ENCODE data around the gene ADAM8. TPM values are rescaled to one million over a fixed set of nuclear protein-coding genes. Genes with fewer than 3 reads are reported as not detected.

The ADAM8 gene
- polyA plus RNA-seq, 1 donor (not counting 4 experiments of a cell fraction or from before 2014, with no cell fraction given) = 42.0 TPM

DNA sequence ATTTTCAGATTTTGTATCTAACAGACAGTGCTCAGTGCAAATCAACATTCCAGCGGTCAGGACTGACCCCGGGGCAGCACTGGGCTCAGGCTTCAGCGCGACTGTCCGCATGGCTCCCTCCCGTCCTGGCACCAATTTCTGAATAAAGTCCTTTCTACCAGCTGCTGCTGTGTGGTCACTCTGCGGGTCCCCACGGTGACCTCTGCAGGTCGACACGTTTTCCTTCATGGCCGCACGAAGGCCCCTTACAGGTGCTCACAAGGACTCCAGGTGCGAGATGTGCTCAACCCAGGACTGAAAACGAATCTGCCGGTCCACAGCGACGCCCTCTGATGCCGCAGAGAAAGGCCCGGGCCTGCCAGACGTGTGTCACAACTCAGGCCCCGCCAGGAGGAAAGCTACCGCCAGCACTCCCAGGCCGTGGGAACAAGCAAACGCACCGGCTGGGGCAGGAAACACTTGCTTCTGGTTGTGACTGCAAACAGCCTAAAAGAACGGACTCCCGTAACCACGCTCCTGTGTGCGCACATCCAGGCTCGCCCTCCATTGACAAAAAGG is 50.3 kb downstream of the ADAM8 start:
- FAIRE-seq (no peak), DNase-seq (ENCODE audit: low read depth, low spot score) (no peak)
- Histone ChIP-seq H2AFZ (ENCODE audit: control insufficient read depth, low read length) (no peak overlapping the region), H3K9ac (ENCODE audit: control insufficient read depth, extremely low read depth, insufficient read depth, low read length) (no peak overlapping the region), H3K27me3 (ENCODE audit: control insufficient read depth, extremely low read depth, insufficient read depth, low read length) (peaks cover 60% of the 10 kb centered on the region), H3K4me1 (ENCODE audit: control insufficient read depth, extremely low read depth, insufficient read depth, low read length) (peaks cover 4% of the 10 kb centered on the region), H3K4me3 (ENCODE audit: control insufficient read depth in 2 of 3, extremely low read depth in 1 of 3, insufficient read depth in 2 of 3, low read depth in 1 of 3, low read length in 3 of 3) (no peak overlapping the region), H3K4me2 (ENCODE audit: control insufficient read depth, extremely low read depth, insufficient read depth, low read depth, low read length) (peak overlapping the region; percentile 5), H3K27ac (ENCODE audit: control insufficient read depth, insufficient read depth, low read length) (no peak overlapping the region), H3K9me3 (ENCODE audit: control insufficient read depth, low read depth, low read length) (no peaks in the 10 kb centered on the region), H3K9me1 (ENCODE audit: control insufficient read depth, extremely low read depth, insufficient read depth, low read length) (no peaks in the 10 kb centered on the region), H3K79me2 (ENCODE audit: control insufficient read depth, insufficient read depth, low read length) (no peaks in the 10 kb centered on the region), H3K36me3 (ENCODE audit: control insufficient read depth in 2 of 2, extremely low read depth in 1 of 2, insufficient read depth in 2 of 2, low read length in 2 of 2) (no peaks in the 10 kb centered on the region), H4K20me1 (ENCODE audit: control insufficient read depth, extremely low read depth, insufficient read depth, low read length) (no peaks in the 10 kb centered on the region)
- TF ChIP-seq, protein P1, sequence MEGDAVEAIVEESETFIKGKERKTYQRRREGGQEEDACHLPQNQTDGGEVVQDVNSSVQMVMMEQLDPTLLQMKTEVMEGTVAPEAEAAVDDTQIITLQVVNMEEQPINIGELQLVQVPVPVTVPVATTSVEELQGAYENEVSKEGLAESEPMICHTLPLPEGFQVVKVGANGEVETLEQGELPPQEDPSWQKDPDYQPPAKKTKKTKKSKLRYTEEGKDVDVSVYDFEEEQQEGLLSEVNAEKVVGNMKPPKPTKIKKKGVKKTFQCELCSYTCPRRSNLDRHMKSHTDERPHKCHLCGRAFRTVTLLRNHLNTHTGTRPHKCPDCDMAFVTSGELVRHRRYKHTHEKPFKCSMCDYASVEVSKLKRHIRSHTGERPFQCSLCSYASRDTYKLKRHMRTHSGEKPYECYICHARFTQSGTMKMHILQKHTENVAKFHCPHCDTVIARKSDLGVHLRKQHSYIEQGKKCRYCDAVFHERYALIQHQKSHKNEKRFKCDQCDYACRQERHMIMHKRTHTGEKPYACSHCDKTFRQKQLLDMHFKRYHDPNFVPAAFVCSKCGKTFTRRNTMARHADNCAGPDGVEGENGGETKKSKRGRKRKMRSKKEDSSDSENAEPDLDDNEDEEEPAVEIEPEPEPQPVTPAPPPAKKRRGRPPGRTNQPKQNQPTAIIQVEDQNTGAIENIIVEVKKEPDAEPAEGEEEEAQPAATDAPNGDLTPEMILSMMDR (optimal IDR thresholded peaks at IDR 0.05 in 1 of 3, IDR thresholded peaks at IDR 0.05 in 1 of 3, conservative IDR thresholded peaks at IDR 0.05 in 1 of 3; ENCODE audit: extremely low read depth in 1 of 3, insufficient read depth in 2 of 3, low read length in 3 of 3) = peak in 2 of 3 experiments; percentile 54 to 64
- TF ChIP-seq EZH2 (IDR thresholded peaks at IDR 0.05; ENCODE audit: low read length) = peak; percentile 31
- dilution Hi-C loops (cut with MboI; ENCODE audit: extremely low pct_ligation_motif_present, low sequenced_read_pairs) = no loop called here

DNA sequence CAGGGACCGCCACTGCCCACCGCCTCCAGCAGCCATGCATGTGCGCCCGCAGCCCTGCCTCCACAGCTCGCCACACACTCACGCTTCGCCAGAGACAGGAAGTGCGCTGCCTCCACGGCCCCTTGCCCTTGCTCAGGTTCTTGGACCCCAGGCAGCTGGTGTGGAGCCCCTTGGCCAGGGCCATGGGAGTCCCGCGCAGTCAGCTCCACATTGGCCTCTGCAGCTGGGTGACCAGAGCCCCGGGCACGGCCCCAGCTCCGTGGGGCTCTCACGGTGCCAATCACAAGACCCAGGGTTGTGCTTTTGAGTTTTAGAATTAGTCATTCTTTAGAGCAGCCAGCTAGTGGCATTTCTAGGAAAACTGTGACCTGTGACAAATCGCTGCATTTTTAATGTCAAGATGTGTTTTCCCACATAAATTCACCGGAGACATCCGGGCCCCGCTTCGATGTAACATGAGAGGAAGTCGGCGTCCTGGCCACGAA is 50.9 kb downstream of the ADAM8 start:
- Histone ChIP-seq H3K9me1 (ENCODE audit: control insufficient read depth, extremely low read depth, insufficient read depth, low read length) (no peaks in the 10 kb centered on the region), H3K4me3 (ENCODE audit: control insufficient read depth in 2 of 3, extremely low read depth in 1 of 3, insufficient read depth in 2 of 3, low read depth in 1 of 3, low read length in 3 of 3) (no peak overlapping the region), H3K9me3 (ENCODE audit: control insufficient read depth, low read depth, low read length) (no peaks in the 10 kb centered on the region), H3K4me1 (ENCODE audit: control insufficient read depth, extremely low read depth, insufficient read depth, low read length) (peaks cover 4% of the 10 kb centered on the region), H3K79me2 (ENCODE audit: control insufficient read depth, insufficient read depth, low read length) (no peaks in the 10 kb centered on the region), H3K27me3 (ENCODE audit: control insufficient read depth, extremely low read depth, insufficient read depth, low read length) (peaks cover 61% of the 10 kb centered on the region), H3K4me2 (ENCODE audit: control insufficient read depth, extremely low read depth, insufficient read depth, low read depth, low read length) (peak overlapping the region; percentile 5), H3K9ac (ENCODE audit: control insufficient read depth, extremely low read depth, insufficient read depth, low read length) (no peak overlapping the region), H3K36me3 (ENCODE audit: control insufficient read depth in 2 of 2, extremely low read depth in 1 of 2, insufficient read depth in 2 of 2, low read length in 2 of 2) (no peaks in the 10 kb centered on the region), H3K27ac (ENCODE audit: control insufficient read depth, insufficient read depth, low read length) (no peak overlapping the region), H2AFZ (ENCODE audit: control insufficient read depth, low read length) (no peak overlapping the region), H4K20me1 (ENCODE audit: control insufficient read depth, extremely low read depth, insufficient read depth, low read length) (no peaks in the 10 kb centered on the region)
- FAIRE-seq = no peak
- dilution Hi-C loops (cut with MboI; ENCODE audit: extremely low pct_ligation_motif_present, low sequenced_read_pairs) = no loop called here
- no peak for DNase-seq (ENCODE audit: low read depth, low spot score)
- TF ChIP-seq, protein P1 (optimal IDR thresholded peaks at IDR 0.05 in 1 of 3, IDR thresholded peaks at IDR 0.05 in 1 of 3, conservative IDR thresholded peaks at IDR 0.05 in 1 of 3; ENCODE audit: extremely low read depth in 1 of 3, insufficient read depth in 2 of 3, low read length in 3 of 3) = no peak
- TF ChIP-seq EZH2 (IDR thresholded peaks at IDR 0.05; ENCODE audit: low read length) = no peak

Data from keratinocyte (primary cell).